ENCODE measurements around the gene PID1.

DNA sequence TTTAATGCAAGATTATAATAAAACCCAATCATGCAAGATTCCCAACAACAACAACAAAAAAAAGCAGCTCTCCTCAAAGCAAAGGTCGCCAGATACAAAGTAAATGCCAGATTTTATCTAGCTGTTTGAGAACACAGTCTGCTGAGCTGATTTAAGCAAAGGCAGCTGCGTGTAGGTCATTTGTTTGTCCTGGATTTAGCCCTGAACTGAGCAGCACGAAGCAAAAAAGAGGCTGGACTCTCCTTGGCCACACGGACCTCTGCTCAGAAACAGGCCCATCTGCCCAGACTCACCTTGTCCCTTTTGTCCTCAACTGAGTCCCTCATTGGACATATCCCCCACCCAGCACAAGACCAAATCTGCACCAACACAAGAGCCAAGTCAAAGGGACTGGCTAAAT lies 91.5 kb downstream of the PID1 start:
- TF ChIP-seq POLR2AphosphoS5 (IDR thresholded peaks at IDR 0.05; ENCODE audit: low read depth, low read length), result no peak
- TF ChIP-seq, protein P1, sequence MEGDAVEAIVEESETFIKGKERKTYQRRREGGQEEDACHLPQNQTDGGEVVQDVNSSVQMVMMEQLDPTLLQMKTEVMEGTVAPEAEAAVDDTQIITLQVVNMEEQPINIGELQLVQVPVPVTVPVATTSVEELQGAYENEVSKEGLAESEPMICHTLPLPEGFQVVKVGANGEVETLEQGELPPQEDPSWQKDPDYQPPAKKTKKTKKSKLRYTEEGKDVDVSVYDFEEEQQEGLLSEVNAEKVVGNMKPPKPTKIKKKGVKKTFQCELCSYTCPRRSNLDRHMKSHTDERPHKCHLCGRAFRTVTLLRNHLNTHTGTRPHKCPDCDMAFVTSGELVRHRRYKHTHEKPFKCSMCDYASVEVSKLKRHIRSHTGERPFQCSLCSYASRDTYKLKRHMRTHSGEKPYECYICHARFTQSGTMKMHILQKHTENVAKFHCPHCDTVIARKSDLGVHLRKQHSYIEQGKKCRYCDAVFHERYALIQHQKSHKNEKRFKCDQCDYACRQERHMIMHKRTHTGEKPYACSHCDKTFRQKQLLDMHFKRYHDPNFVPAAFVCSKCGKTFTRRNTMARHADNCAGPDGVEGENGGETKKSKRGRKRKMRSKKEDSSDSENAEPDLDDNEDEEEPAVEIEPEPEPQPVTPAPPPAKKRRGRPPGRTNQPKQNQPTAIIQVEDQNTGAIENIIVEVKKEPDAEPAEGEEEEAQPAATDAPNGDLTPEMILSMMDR (IDR thresholded peaks at IDR 0.05), result no peak

Measured in Panc1 (cell line).